Stomach smooth muscle (tissue), 2 donors: ENCODE data around the gene COL5A1.

ENCODE experiments used
- H3K27ac ChIP-seq: one replicate; pipeline ENCODE4 v1.7.0; 2013; ENCODE audit warnings: mild to moderate bottlenecking, low read length, inconsistent platforms
- H3K27me3 ChIP-seq, 2 donors: one replicate each; pipeline ENCODE4 v1.7.0; 2013; ENCODE audit warnings: low read length in 2 of 2; ENCODE audit not compliant: insufficient read depth in 2 of 2, control insufficient read depth in 1 of 2
- H3K36me3 ChIP-seq, 2 donors: one replicate each; pipeline ENCODE4 v1.7.0; 2013; ENCODE audit warnings: low read length in 2 of 2; ENCODE audit not compliant: control insufficient read depth in 2 of 2, insufficient read depth in 2 of 2
- H3K4me1 ChIP-seq: one replicate; pipeline ENCODE4 v1.7.0; 2013; ENCODE audit warnings: low read length; ENCODE audit not compliant: control insufficient read depth, insufficient read depth
- H3K4me3 ChIP-seq, 2 donors: one replicate each; pipeline ENCODE4 v1.7.0; 2013; ENCODE audit warnings: low read length in 2 of 2
- H3K9ac ChIP-seq, 2 donors: one replicate each; pipeline ENCODE4 v1.7.0; 2013; ENCODE audit warnings: low read length in 2 of 2, mild to moderate bottlenecking in 1 of 2
- H3K9me3 ChIP-seq, 2 donors: one replicate each; pipeline ENCODE4 v1.7.0; 2013; ENCODE audit warnings: low read length in 2 of 2; ENCODE audit not compliant: control insufficient read depth in 2 of 2
- donor health status: healthy.
- donor health status: Pancreatic carcinoma.

COL5A1 gene

GRCh38 chr9:134652291-134653225 is 11.0 kb downstream of the COL5A1 start:
- H3K27me3 ChIP-seq, result no peaks in the 10 kb centered on the region
- no peak overlapping the region for H3K27ac ChIP-seq
- H3K9ac ChIP-seq, result no peak overlapping the region
- no peak overlapping the region for H3K4me3 ChIP-seq
- peaks cover 63% of the 10 kb centered on the region for H3K4me1 ChIP-seq
- H3K9me3 ChIP-seq, result no peaks in the 10 kb centered on the region
- H3K36me3 ChIP-seq, result peaks cover 6 to 7% of the 10 kb centered on the region in 2 donors

GRCh38 chr9:134653259-134654009 is 11.8 kb downstream of the COL5A1 start:
- no peak overlapping the region for H3K4me3 ChIP-seq
- no peak overlapping the region for H3K27ac ChIP-seq
- H3K27me3 ChIP-seq, result no peaks in the 10 kb centered on the region
- no peaks in the 10 kb centered on the region for H3K9me3 ChIP-seq
- H3K4me1 ChIP-seq, result peaks cover 64% of the 10 kb centered on the region
- H3K36me3 ChIP-seq, result peaks cover 6% of the 10 kb centered on the region in 2 donors
- H3K9ac ChIP-seq, result no peak overlapping the region

GRCh38 chr9:134655101-134655500 is 13.5 kb downstream of the COL5A1 start:
- Histone ChIP-seq H3K4me3 (no peak overlapping the region), H3K9me3 (no peaks in the 10 kb centered on the region), H3K9ac (no peak overlapping the region), H3K27me3 (no peaks in the 10 kb centered on the region), H3K27ac (no peak overlapping the region), H3K4me1 (peaks cover 73% of the 10 kb centered on the region), H3K36me3 (peaks cover 3 to 6% of the 10 kb centered on the region in 2 donors)

GRCh38 chr9:134655586-134656333 is 14.2 kb downstream of the COL5A1 start:
- Histone ChIP-seq H3K4me1 (peaks cover 77% of the 10 kb centered on the region), H3K36me3 (peaks cover 0 to 3% of the 10 kb centered on the region in 2 donors), H3K9ac (no peak overlapping the region), H3K27ac (no peak overlapping the region), H3K9me3 (no peaks in the 10 kb centered on the region), H3K4me3 (no peak overlapping the region), H3K27me3 (no peaks in the 10 kb centered on the region)

- Histone ChIP-seq H3K4me3 (no peak overlapping the region), H3K36me3 (peaks cover 0 to 3% of the 10 kb centered on the region in 2 donors), H3K27me3 (no peaks in the 10 kb centered on the region), H3K9me3 (no peaks in the 10 kb centered on the region), H3K4me1 (peaks cover 82% of the 10 kb centered on the region), H3K27ac (no peak overlapping the region), H3K9ac (no peak overlapping the region)
These were observed 14.9 kb downstream of the COL5A1 start for GRCh38 chr9:134656334-134657006.

GRCh38 chr9:134657666-134658377 is 16.2 kb downstream of the COL5A1 start:
- H3K4me3 ChIP-seq, result peak overlapping the region; percentile 47 to 50
- peaks cover 0 to 3% of the 10 kb centered on the region in 2 donors for H3K36me3 ChIP-seq
- no peaks in the 10 kb centered on the region for H3K27me3 ChIP-seq
- peak overlapping the region in 1 of 2 donors; percentile 55 for H3K9ac ChIP-seq
- H3K27ac ChIP-seq, result peak overlapping the region; percentile 92
- peaks cover 83% of the 10 kb centered on the region for H3K4me1 ChIP-seq
- no peaks in the 10 kb centered on the region for H3K9me3 ChIP-seq

GRCh38 chr9:134658378-134658955 is 16.9 kb downstream of the COL5A1 start:
- peak overlapping the region; percentile 92 for H3K27ac ChIP-seq
- H3K9ac ChIP-seq, result peak overlapping the region in 1 of 2 donors; percentile 3
- no peaks in the 10 kb centered on the region for H3K9me3 ChIP-seq
- peaks cover 0 to under 1% of the 10 kb centered on the region in 2 donors for H3K36me3 ChIP-seq
- H3K4me1 ChIP-seq, result peaks cover 83% of the 10 kb centered on the region
- H3K27me3 ChIP-seq, result no peaks in the 10 kb centered on the region
- H3K4me3 ChIP-seq, result peak overlapping the region in 1 of 2 donors; percentile 15

GRCh38 chr9:134659688-134660131 is 18.1 kb downstream of the COL5A1 start:
- Histone ChIP-seq H3K27ac (peak overlapping the region; percentile 92), H3K27me3 (no peaks in the 10 kb centered on the region), H3K4me1 (peaks cover 86% of the 10 kb centered on the region), H3K9me3 (no peaks in the 10 kb centered on the region), H3K36me3 (no peaks in the 10 kb centered on the region), H3K4me3 (peak overlapping the region in 1 of 2 donors; percentile 22), H3K9ac (no peak overlapping the region)

- Histone ChIP-seq H3K4me3 (no peak overlapping the region), H3K9ac (no peak overlapping the region), H3K27me3 (no peaks in the 10 kb centered on the region), H3K27ac (peak overlapping the region; percentile 92), H3K36me3 (no peaks in the 10 kb centered on the region), H3K4me1 (peaks cover 80% of the 10 kb centered on the region), H3K9me3 (no peaks in the 10 kb centered on the region)
These were observed 18.8 kb downstream of the COL5A1 start for GRCh38 chr9:134660407-134660806.
